HG03575 (cell line): ENCODE data around the gene AKT1S1.

Experiments
- ATAC-seq: cut with Tn5 transposase; IDR thresholded peaks from one replicate; pipeline ENCODE4 v1.9.1; 2021; ENCODE audit not compliant: unreplicated experiment, insufficient number of reproducible peaks, low FRiP score; ENCODE audit errors: extremely low read depth

The AKT1S1 gene

DNA sequence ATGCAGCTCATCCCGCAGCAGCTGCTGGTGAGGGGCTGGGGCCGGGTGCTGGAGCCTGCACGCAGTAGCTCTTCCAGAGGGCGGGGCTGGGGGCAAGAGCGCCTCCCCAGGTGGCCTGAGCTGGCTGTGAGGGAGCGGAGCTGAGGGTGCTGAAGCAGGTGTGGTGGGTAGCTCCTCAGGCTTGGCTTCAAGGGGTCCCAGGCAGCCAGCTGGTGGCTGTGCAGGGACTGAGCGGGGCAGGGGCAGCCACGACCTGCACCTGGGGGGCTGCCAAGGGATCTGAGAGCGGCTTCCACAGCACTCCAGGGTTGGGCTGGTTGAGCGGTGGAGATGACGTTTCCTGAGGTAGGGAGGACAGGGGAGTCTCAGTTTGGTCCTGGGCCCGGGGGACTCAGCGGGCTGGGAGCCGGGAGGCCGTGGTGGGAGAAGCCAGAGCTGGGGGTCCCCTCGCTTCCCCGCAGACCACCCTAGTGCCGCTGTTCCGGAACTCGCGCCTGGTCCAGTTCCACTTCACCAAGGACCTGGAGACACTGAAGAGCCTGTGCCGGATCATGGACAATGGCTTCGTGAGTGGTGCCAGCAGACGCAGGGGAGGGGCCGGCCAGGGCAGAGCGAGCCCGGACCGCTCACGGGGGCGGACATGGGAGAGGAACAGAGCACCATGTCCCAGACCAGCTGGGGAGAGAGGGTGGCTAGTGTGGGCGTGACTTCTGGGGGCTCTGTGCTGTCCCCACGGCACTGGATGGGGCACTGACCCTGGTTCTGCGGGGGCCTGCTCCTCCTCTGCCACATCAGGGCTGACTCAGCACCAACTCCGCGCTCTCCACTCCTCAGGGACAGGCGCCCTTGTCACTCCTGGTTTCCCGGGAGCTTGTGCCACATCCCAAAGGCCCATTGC is 18.8 kb downstream of the AKT1S1 start:
- no peak for ATAC-seq

GRCh38 chr19:49857838-49858087 is 19.4 kb downstream of the AKT1S1 start:
- ATAC-seq, result no peak

- no peak for ATAC-seq
Measured at GRCh38 chr19:49857061-49857837, 19.9 kb downstream of the AKT1S1 start.

- ATAC-seq, result no peak
Measured at GRCh38 chr19:49856574-49857021, 20.6 kb downstream of the AKT1S1 start.

- no peak for ATAC-seq
Measured at GRCh38 chr19:49855676-49856573, 21.2 kb downstream of the AKT1S1 start.

DNA sequence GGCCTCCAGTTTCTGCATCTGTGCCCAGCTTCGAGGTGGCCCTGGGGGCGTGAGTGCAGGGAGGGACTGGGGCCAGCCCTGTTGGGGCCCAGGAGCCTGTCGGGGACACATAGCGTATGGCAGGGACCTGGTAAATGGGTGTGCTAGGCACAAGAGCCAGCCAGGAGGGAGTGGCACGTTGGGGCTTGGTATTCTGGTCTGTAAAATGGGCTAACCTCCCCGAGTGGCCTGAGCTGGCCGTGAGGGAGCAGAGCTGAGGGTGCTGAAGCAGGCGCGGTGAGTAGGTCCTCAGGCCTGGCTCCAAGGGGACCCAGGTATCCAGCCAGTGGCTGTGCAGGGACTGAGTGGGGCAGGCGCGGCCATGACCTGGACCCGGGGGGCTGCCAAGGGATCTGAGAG is 21.9 kb downstream of the AKT1S1 start:
- ATAC-seq, result no peak

DNA sequence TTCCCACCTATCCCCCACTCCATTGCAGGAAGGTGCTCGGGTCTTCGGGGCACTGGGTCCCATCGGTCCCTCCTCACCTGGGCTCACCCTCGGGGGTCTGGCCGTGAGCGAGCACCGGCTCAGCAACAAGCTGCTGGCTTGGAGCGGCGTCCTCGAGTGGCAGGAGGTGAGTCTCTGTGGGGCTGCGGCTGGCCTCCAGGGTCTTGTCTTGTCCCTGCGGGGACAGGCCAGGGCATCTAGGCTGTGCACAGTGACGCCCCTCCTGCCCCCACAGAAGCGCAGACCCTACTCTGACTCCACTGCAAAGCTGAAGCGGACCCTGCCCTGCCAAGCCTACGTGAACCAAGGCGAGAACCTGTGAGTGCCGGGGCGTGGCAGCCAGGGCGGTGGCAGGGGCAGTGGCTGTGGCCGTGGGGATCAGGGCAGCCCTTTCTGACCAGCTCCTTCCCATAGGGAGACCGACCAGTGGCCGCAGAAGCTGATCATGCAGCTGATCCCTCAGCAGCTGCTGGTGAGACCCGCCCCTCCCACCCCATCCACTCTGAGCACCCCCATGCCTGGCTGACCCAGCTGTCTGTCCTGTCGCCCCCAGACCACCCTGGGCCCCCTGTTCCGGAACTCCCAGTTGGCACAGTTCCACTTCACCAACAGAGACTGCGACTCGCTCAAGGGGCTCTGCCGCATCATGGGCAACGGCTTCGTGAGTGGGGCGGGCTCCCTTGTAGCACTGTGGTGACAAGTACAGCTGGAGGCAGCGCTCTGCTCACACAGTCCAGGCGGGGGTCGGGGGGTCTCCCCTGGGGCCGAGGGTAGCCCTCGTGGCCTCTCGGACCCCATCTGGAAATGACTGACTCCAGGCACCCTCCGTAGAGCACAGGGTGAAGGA is 22.5 kb downstream of the AKT1S1 start:
- no peak for ATAC-seq

- ATAC-seq, result no peak
Measured at GRCh38 chr19:49853852-49854377, 23.2 kb downstream of the AKT1S1 start.

DNA sequence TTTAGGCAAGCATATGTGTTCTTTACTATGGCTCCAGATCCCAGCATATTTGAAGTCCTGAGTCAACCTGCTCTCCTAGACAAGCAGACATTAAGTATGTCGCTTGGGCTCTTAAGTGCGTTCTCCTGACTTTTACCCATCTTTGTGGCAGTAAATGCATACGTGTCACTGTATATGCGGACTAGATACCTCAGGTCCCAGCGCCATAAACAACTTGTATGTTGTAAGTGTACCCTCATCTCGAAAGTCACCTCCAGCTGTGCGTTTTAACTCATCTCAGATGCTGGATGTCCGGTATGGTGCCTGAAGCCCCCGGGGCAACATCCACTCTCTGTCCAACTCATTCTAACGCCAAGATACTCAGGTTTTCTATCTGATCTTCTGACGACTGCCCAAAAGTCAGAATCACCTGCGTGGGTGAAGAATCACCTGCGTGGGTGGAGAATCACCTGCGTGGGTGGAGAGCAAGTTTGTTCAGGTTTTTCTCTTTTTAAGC is 24.5 kb downstream of the AKT1S1 start:
- ATAC-seq, result no peak

DNA sequence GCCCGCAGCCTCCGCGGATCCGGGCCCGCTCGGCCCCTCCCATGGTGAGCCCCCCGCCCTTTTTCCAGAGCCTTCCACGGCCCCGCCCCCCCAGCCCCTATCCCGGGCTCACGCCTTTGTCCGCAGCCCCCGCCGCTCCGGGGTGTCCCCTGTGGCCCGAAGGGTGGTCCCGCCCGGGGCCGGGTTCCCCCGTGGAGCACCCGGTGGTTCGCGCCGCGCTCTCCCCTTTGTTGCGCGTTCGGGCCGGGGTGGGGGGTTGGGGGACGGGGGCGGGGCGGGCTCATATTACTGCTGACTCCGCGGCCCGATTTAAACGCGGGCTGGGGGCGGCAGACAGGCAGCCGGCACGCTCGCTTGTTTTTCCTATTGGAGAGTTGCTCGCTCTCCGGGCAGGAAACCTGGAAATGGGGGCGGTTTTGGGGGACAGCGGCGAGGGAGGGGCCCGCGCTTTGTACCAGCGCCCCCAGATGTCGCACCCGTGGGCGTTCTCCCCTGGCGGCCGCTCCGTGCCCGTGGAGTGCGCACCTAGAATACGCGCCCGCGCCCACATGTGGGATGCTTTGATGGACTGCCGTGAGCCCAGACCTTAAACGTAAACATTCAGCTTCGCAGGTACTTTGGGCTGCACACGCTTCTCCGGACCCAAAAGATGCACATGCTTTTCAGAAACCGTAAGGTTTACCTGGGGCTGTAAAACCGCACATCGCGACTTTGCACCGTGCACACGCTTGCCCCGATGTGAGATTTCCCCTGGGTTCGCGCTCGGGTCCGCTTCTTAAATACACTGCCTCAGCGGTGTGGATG is 25.5 kb downstream of the AKT1S1 start:
- no peak for ATAC-seq

DNA sequence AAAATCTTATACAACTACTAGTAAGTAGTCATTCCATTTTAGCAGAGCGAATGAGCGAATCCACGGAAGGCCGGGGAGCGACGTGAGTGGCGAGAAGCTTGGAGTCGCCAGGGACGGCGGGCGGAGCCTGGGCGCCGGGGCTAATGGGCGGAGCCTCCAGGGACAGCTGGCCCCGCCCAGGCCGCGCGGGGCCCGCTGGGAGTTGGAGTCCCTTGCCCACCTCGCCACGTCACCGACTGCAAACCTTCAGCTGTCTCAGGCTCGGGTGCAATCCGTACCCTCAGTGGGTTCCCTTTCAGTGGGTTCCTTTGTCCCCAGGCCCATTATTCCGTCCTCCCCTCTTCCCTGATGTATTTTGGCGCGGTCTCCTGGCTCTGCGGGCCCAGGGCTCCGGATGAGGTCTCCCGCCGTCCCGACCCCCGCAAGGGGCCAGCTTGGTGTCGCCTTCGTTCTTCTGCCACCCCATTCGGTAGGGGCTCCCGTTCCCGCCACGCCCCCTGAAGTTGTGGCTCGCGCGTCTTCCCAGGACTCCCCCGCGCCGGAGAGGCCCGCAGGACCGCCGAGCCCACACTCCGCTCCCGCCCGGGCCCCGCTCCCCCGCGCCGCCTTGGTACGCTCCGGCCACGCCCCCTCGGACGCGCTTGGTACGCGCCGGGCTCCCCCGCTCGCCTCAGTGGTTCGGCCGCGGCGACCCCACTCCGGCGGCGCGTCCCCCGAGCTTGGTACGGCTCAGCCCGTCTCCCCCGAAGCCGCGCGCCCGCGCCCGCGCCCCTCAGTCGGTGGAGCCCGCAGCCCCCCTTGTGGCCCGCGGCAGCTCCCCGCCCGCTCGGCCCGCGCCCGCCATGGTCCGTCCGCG is 26.4 kb downstream of the AKT1S1 start, which contains the start of gene PTOV1:
Gene PTOV1, plus strand, starts transcription at position 673 of the 856 bp plus-strand sequence.
- ATAC-seq, result no peak

- ATAC-seq, result no peak
Measured at GRCh38 chr19:49850221-49850486, 27.0 kb downstream of the AKT1S1 start.

GRCh38 chr19:49849433-49850220 is 27.5 kb downstream of the AKT1S1 start:
- no peak for ATAC-seq

GRCh38 chr19:49848938-49849337 is 28.2 kb downstream of the AKT1S1 start:
- ATAC-seq, result no peak

GRCh38 chr19:49847731-49848696 is 29.1 kb downstream of the AKT1S1 start:
- no peak for ATAC-seq
